AG08396 (cell line): Measurements from ENCODE around the gene LMNB1.
"Not testable (repeated sequence)": the region's sequence is repeated elsewhere in the genome, so short reads cannot be mapped to it uniquely, and the experiment has no call there.

Source experiments
- DNase-seq: peaks from one replicate; pipeline ENCODE4 v3.0.0; 2012; ENCODE audit warnings: low spot score, mixed read lengths

The LMNB1 gene

GRCh38 chr5:126826619-126827215 is 49.8 kb downstream of the LMNB1 start:
- no peak for DNase-seq

GRCh38 chr5:126829098-126829497 is 52.2 kb downstream of the LMNB1 start:
- no peak for DNase-seq

GRCh38 chr5:126830061-126830460 is 53.1 kb downstream of the LMNB1 start:
- DNase-seq, result no peak

GRCh38 chr5:126831156-126831555 is 54.2 kb downstream of the LMNB1 start:
- DNase-seq, result no peak

- DNase-seq, result no peak
Observed at GRCh38 chr5:126836778-126837177, 59.8 kb downstream of the LMNB1 start.

- no peak for DNase-seq
Observed at GRCh38 chr5:126837242-126837641, 60.3 kb downstream of the LMNB1 start.

- no peak for DNase-seq
Observed at GRCh38 chr5:126837906-126838539, 61.1 kb downstream of the LMNB1 start.

GRCh38 chr5:126839407-126839806 is 62.5 kb downstream of the LMNB1 start:
- not testable (repeated sequence) for DNase-seq

- DNase-seq, result not testable (repeated sequence)
Observed at GRCh38 chr5:126843375-126843774, 66.4 kb downstream of the LMNB1 start.

- not testable (repeated sequence) for DNase-seq
Observed at GRCh38 chr5:126845470-126846070, 68.6 kb downstream of the LMNB1 start.

GRCh38 chr5:126846344-126846743 is 69.4 kb downstream of the LMNB1 start:
- DNase-seq, result no peak

GRCh38 chr5:126846744-126847455 is 70.0 kb downstream of the LMNB1 start:
- no peak for DNase-seq

- no peak for DNase-seq
Observed at GRCh38 chr5:126847456-126847820, 70.5 kb downstream of the LMNB1 start.

- no peak for DNase-seq
Observed at GRCh38 chr5:126847826-126848251, 70.9 kb downstream of the LMNB1 start.

GRCh38 chr5:126848253-126848652 is 71.3 kb downstream of the LMNB1 start:
- DNase-seq, result no peak

GRCh38 chr5:126849101-126849678 is 72.3 kb downstream of the LMNB1 start:
- DNase-seq, result no peak

GRCh38 chr5:126851501-126852011 is 74.6 kb downstream of the LMNB1 start:
- DNase-seq, result no peak

GRCh38 chr5:126852091-126852571 is 75.2 kb downstream of the LMNB1 start:
- no peak for DNase-seq

GRCh38 chr5:126852841-126853271 is 75.9 kb downstream of the LMNB1 start:
- DNase-seq, result no peak

- not testable (repeated sequence) for DNase-seq
Observed at GRCh38 chr5:126853541-126854307, 76.8 kb downstream of the LMNB1 start.

GRCh38 chr5:126854526-126855110 is 77.7 kb downstream of the LMNB1 start:
- no peak for DNase-seq
